Thoracic aorta (tissue), 2 donors: ENCODE results near the gene PLEKHA8. TPM values are rescaled to one million over a fixed set of nuclear protein-coding genes. Genes with fewer than 3 reads are reported as not detected.

ENCODE experiments used
- ATAC-seq: fragments of 150-250 bp; one replicate; pipeline ENCODE4 v1.8.0; 2017; ENCODE audit warnings: low read depth; ENCODE audit not compliant: insufficient number of reproducible peaks, low FRiP score
- DNase-seq: peaks from one replicate; pipeline ENCODE4 v3.0.0-alpha.2; 2020; ENCODE audit warnings: low spot score
- H3K27ac ChIP-seq, 2 donors: fragments of 200-600 bp; sonication (generic); 1 replicate in 1 of 2; 2 replicates in 1 of 2; pipeline ENCODE4 v1.5.1; 2016; ENCODE audit warnings: mild to moderate bottlenecking in 2 of 2, moderate library complexity in 2 of 2
- H3K27me3 ChIP-seq: fragments of 200-600 bp; sonication (generic); replicated peaks from 2 replicates; pipeline ENCODE4 v1.6.0; 2016; ENCODE audit warnings: mild to moderate bottlenecking; ENCODE audit not compliant: insufficient read depth
- H3K36me3 ChIP-seq: fragments of 200-600 bp; sonication (generic); one replicate; pipeline ENCODE4 v1.5.1; 2016
- H3K4me1 ChIP-seq, 2 donors: fragments of 200-600 bp; sonication (generic); 1 replicate in 1 of 2; 2 replicates in 1 of 2; pipeline versions ENCODE4 v1.5.1 to v1.6.0; 2016; ENCODE audit warnings: low read depth in 2 of 2, mild to moderate bottlenecking in 1 of 2; ENCODE audit not compliant: control insufficient read depth in 1 of 2
- H3K4me3 ChIP-seq: fragments of 200-600 bp; sonication (generic); 2 replicates; pipeline ENCODE4 v1.5.1; 2016; ENCODE audit warnings: mild to moderate bottlenecking
- H3K9me3 ChIP-seq: fragments of 200-600 bp; sonication (generic); 2 replicates; pipeline ENCODE4 v1.5.1; 2016
- CTCF ChIP-seq: fragments of 200-600 bp; sonication (generic); IDR thresholded peaks from one replicate; pipeline ENCODE4 v1.5.1; 2019; ENCODE audit warnings: antibody characterized with exemption
- total RNA-seq, 2 donors: library from RNA; depleted of rRNA; stranded (reverse); fragments of >200 nt; gene quantifications; one replicate each; pipeline versions ENCODE4 v1.1.0 to v1.2.3, GENCODE V29; 2016

Gene PLEKHA8
- total RNA-seq, 2 donors from 2014 or later = 6.6 to 10.0 TPM

- no peak for TF ChIP-seq CTCF
- no peak for DNase-seq
- no peaks in the 10 kb centered on the region for H3K36me3 ChIP-seq
- no peaks in the 10 kb centered on the region for H3K9me3 ChIP-seq
- H3K27me3 ChIP-seq = no peaks in the 10 kb centered on the region
- no peak for ATAC-seq
- H3K4me3 ChIP-seq = no peak overlapping the region
- H3K27ac ChIP-seq = no peak overlapping the region
- H3K4me1 ChIP-seq = peaks cover 7 to 20% of the 10 kb centered on the region in 2 donors
These were observed 25.1 kb upstream of the PLEKHA8 start for GRCh38 chr7:30003098-30003497.

- no peaks in the 10 kb centered on the region for H3K36me3 ChIP-seq
- no peaks in the 10 kb centered on the region for H3K9me3 ChIP-seq
- H3K27me3 ChIP-seq = no peaks in the 10 kb centered on the region
- no peak overlapping the region for H3K27ac ChIP-seq
- H3K4me3 ChIP-seq = no peak overlapping the region
- no peak for TF ChIP-seq CTCF
- no peak for DNase-seq
- peaks cover 6 to 10% of the 10 kb centered on the region in 2 donors for H3K4me1 ChIP-seq
- no peak for ATAC-seq
These were observed 22.7 kb upstream of the PLEKHA8 start for GRCh38 chr7:30005464-30005863.

- ATAC-seq = no peak
- H3K27me3 ChIP-seq = no peaks in the 10 kb centered on the region
- no peaks in the 10 kb centered on the region for H3K4me1 ChIP-seq
- H3K36me3 ChIP-seq = no peaks in the 10 kb centered on the region
- no peak overlapping the region for H3K27ac ChIP-seq
- H3K9me3 ChIP-seq = no peaks in the 10 kb centered on the region
- H3K4me3 ChIP-seq = no peak overlapping the region
- no peak for TF ChIP-seq CTCF
- DNase-seq = no peak
These were observed 18.2 kb upstream of the PLEKHA8 start for GRCh38 chr7:30010021-30010420.

DNA sequence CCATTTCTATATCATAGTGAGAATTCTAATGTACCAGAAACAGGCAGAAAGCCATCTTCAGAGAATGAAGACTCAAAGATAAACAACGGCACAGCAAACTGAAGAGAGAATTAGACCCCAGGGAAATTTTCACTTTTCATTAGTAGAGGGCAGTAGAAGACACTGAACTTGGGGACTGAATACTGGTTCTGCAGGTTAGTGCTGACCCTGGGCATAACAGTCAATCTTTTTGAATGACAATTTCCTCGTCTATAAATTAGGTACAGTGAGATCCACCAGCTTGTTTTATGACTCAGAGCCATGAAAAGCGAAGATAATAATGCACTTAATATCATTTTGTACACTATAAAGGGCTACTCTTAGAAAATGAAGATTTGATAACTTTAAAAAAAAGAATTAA lies 15.5 kb upstream of the PLEKHA8 start:
- H3K4me1 ChIP-seq = no peaks in the 10 kb centered on the region
- H3K4me3 ChIP-seq = no peak overlapping the region
- no peak overlapping the region for H3K27ac ChIP-seq
- no peak for ATAC-seq
- TF ChIP-seq CTCF = no peak
- H3K27me3 ChIP-seq = no peaks in the 10 kb centered on the region
- no peaks in the 10 kb centered on the region for H3K36me3 ChIP-seq
- no peaks in the 10 kb centered on the region for H3K9me3 ChIP-seq
- DNase-seq = no peak

DNA sequence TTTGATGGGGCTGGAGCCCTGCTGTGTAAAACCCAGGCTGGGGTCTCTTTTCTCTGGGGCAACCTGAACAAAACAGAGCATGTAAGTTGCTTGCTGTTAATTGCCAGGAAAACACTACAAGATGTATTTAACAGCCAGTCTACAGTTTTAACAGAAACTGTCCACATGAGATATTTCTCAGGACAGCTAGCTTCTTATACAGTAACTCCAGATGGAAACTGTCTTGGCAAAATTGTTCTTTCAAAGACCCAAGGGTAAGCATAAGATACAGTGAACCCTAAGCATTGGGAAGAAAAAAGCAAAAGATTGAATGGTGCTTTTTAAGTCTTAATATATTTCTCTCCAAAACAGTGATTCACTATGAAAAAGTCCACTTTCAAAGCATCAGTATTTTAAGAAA lies 9.8 kb upstream of the PLEKHA8 start:
- Histone ChIP-seq H3K4me3 (no peak overlapping the region), H3K27ac (no peak overlapping the region), H3K36me3 (no peaks in the 10 kb centered on the region), H3K27me3 (no peaks in the 10 kb centered on the region), H3K9me3 (no peaks in the 10 kb centered on the region), H3K4me1 (peaks cover 0 to 5% of the 10 kb centered on the region in 2 donors)
- no peak for TF ChIP-seq CTCF
- ATAC-seq (no peak), DNase-seq (no peak)
